HG02571 (cell line): ENCODE measurements around the gene SEMA4F.
"Not testable (repeated sequence)": the region's sequence is repeated elsewhere in the genome, so short reads cannot be mapped to it uniquely, and the experiment has no call there.

Experiments
- ATAC-seq: cut with Tn5 transposase; IDR thresholded peaks from one replicate; pipeline ENCODE4 v1.9.1; 2021; ENCODE audit warnings: mild to moderate bottlenecking, moderate library complexity; ENCODE audit not compliant: unreplicated experiment

The SEMA4F gene

GRCh38 chr2:74653985-74654882 is at the start of gene SEMA4F:
Gene SEMA4F (plus strand): TSS chr2:74654247. CDS start chr2:74654377, 130 bp downstream.
- peak; percentile 100 for ATAC-seq

- ATAC-seq = no peak
Observed at GRCh38 chr2:74606927-74607326, 47.1 kb upstream of the SEMA4F start.

GRCh38 chr2:74617122-74617521 is 36.9 kb upstream of the SEMA4F start:
- ATAC-seq = no peak

- ATAC-seq = no peak
Observed at GRCh38 chr2:74618410-74619083, 35.5 kb upstream of the SEMA4F start.

- ATAC-seq = no peak
Observed at GRCh38 chr2:74619651-74620297, 34.3 kb upstream of the SEMA4F start.

GRCh38 chr2:74620671-74621070 is 33.4 kb upstream of the SEMA4F start:
- no peak for ATAC-seq

GRCh38 chr2:74625658-74626425 is 28.2 kb upstream of the SEMA4F start:
- ATAC-seq = no peak

- no peak for ATAC-seq
Observed at GRCh38 chr2:74628538-74629105, 25.4 kb upstream of the SEMA4F start.

GRCh38 chr2:74630454-74630853 is 23.6 kb upstream of the SEMA4F start:
- not testable (repeated sequence) for ATAC-seq

- no peak for ATAC-seq
Observed at GRCh38 chr2:74632209-74632938, 21.7 kb upstream of the SEMA4F start.

GRCh38 chr2:74632939-74633312 is 21.1 kb upstream of the SEMA4F start:
- no peak for ATAC-seq

- no peak for ATAC-seq
Observed at GRCh38 chr2:74639550-74639949, 14.5 kb upstream of the SEMA4F start.

GRCh38 chr2:74645344-74645743 is 8.7 kb upstream of the SEMA4F start:
- ATAC-seq = no peak

- ATAC-seq = no peak
Observed at GRCh38 chr2:74646201-74646600, 7.8 kb upstream of the SEMA4F start.

GRCh38 chr2:74646834-74647482 is 7.1 kb upstream of the SEMA4F start:
- ATAC-seq = no peak

- ATAC-seq = no peak
Observed at GRCh38 chr2:74648009-74648443, 6.0 kb upstream of the SEMA4F start, which contains the start of gene M1AP. Gene M1AP (minus strand): TSS chr2:74648330. CDS start chr2:74640275, 8,055 bp downstream.

GRCh38 chr2:74653589-74653984 is 460 bp upstream of the SEMA4F start:
- peak; percentile 13 for ATAC-seq

GRCh38 chr2:74655579-74655978 is 1.5 kb downstream of the SEMA4F start:
- no peak for ATAC-seq

- ATAC-seq = no peak
Observed at GRCh38 chr2:74658516-74658915, 4.5 kb downstream of the SEMA4F start.
